Measurements from ENCODE around the gene PCP2.
"Not testable (repeated sequence)": the region's sequence is repeated elsewhere in the genome, so short reads cannot be mapped to it uniquely, and the experiment has no call there.

The PCP2 gene

GRCh38 chr19:7661744-7662538, 28.4 kb upstream of the PCP2 start:
- DNase-seq = no peak

- DNase-seq = no peak
Observed at GRCh38 chr19:7658219-7658686, 24.7 kb upstream of the PCP2 start.

- no peak for DNase-seq
Observed at GRCh38 chr19:7657131-7657751, 23.7 kb upstream of the PCP2 start.

- no peak for DNase-seq
Observed at GRCh38 chr19:7655581-7655980, 22.1 kb upstream of the PCP2 start.

- no peak for DNase-seq
Observed at GRCh38 chr19:7654401-7654800, 20.9 kb upstream of the PCP2 start.

- DNase-seq = peak; percentile 86
Observed at GRCh38 chr19:7652061-7652641, 18.6 kb upstream of the PCP2 start.

- no peak for DNase-seq
Observed at GRCh38 chr19:7650148-7650547, 16.6 kb upstream of the PCP2 start.

GRCh38 chr19:7648265-7649014, 14.9 kb upstream of the PCP2 start:
- no peak for DNase-seq

- no peak for DNase-seq
Observed at GRCh38 chr19:7647156-7647555, 13.6 kb upstream of the PCP2 start.

GRCh38 chr19:7646426-7646700, 12.8 kb upstream of the PCP2 start:
- no peak for DNase-seq

GRCh38 chr19:7645656-7646425, 12.3 kb upstream of the PCP2 start:
- DNase-seq = no peak

GRCh38 chr19:7645163-7645562, 11.6 kb upstream of the PCP2 start:
- DNase-seq = no peak

GRCh38 chr19:7644550-7644877, 11.0 kb upstream of the PCP2 start:
- DNase-seq = no peak

GRCh38 chr19:7643629-7644549, 10.4 kb upstream of the PCP2 start:
- not testable (repeated sequence) for DNase-seq

GRCh38 chr19:7643031-7643415, 9.5 kb upstream of the PCP2 start:
- no peak for DNase-seq

GRCh38 chr19:7642295-7643030, 8.9 kb upstream of the PCP2 start:
- DNase-seq = no peak

- DNase-seq = no peak
Observed at GRCh38 chr19:7641290-7642276, 8.1 kb upstream of the PCP2 start.

GRCh38 chr19:7640803-7641202, 7.3 kb upstream of the PCP2 start:
- no peak for DNase-seq

GRCh38 chr19:7639863-7640348, 6.4 kb upstream of the PCP2 start:
- DNase-seq = no peak
